Muscle layer of duodenum (tissue), 2 donors: ENCODE measurements around the gene C12orf76.
A peak's percentile ranks its signal among the peaks of the same experiment; 100 is the strongest.
"Not testable (repeated sequence)": the region's sequence is repeated elsewhere in the genome, so short reads cannot be mapped to it uniquely, and the experiment has no call there.

Experiments used
- H3K27ac ChIP-seq: one replicate; pipeline ENCODE4 v1.7.0; 2013; ENCODE audit warnings: mild to moderate bottlenecking, low read length
- H3K27me3 ChIP-seq: one replicate; pipeline ENCODE4 v1.7.0; 2013; ENCODE audit warnings: low read depth, mild to moderate bottlenecking, control low read depth, low read length
- H3K36me3 ChIP-seq, 2 donors: one replicate each; pipeline ENCODE4 v1.7.0; 2013; ENCODE audit warnings: low read length in 2 of 2, control low read depth in 1 of 2, mild to moderate bottlenecking in 1 of 2; ENCODE audit not compliant: insufficient read depth in 2 of 2, control insufficient read depth in 1 of 2
- H3K4me1 ChIP-seq, 2 donors: one replicate each; pipeline ENCODE4 v1.7.0; 2013; ENCODE audit warnings: low read length in 2 of 2, mild to moderate bottlenecking in 2 of 2, control low read depth in 1 of 2, moderate library complexity in 1 of 2; ENCODE audit not compliant: insufficient read depth in 2 of 2, control insufficient read depth in 1 of 2
- H3K4me3 ChIP-seq, 2 donors: one replicate each; pipeline ENCODE4 v1.7.0; 2013; ENCODE audit warnings: low read length in 2 of 2, low read depth in 1 of 2, mild to moderate bottlenecking in 1 of 2
- H3K9me3 ChIP-seq, 2 donors: one replicate each; pipeline ENCODE4 v1.7.0; 2013; ENCODE audit warnings: low read length in 2 of 2, control low read depth in 1 of 2, mild to moderate bottlenecking in 1 of 2; ENCODE audit not compliant: control insufficient read depth in 1 of 2
- donor health status: healthy.

The C12orf76 gene

DNA sequence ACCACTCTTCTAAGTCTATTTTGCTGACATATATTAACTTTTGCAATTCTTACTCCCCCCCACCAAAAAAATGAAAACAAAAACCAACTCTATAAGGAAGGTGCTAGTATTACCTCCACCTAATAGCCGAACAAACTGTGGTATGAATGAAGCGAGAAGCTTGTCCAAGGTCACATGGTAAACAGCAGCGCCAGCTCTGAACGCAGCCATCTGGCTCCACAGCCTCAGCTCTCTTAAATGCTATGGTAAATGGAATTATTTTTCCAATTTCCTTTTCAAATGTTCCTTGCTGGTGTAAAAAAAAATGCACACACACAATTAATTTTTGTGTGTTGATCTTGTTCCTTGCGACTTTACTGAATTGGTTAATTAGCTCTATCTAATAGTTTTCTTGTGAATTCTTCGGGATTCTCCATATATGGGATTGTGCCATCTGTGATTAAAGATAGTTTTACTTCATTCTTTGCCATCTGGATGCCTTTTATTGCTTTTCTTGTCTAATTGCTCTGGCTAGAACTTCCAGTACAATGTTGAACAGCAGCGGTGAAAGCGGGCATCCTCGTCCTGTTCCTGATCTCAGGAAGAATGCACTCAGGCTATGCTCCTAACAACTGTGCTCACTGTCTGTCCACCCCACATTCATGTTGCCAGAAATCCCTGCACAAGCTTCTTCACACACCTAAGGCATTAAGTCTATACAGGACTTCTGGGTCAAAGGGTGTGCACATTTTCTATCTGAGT lies 10.7 kb upstream of the C12orf76 start:
- no peaks in the 10 kb centered on the region for H3K9me3 ChIP-seq
- H3K27ac ChIP-seq = no peak overlapping the region
- no peaks in the 10 kb centered on the region for H3K36me3 ChIP-seq
- no peaks in the 10 kb centered on the region for H3K4me1 ChIP-seq
- H3K4me3 ChIP-seq = no peak overlapping the region
- H3K27me3 ChIP-seq = no peaks in the 10 kb centered on the region

- H3K4me3 ChIP-seq, H3K9me3 ChIP-seq, H3K27ac ChIP-seq, H3K27me3 ChIP-seq, H3K36me3 ChIP-seq, H3K4me1 ChIP-seq: not testable (repeated sequence)
Measured at GRCh38 chr12:110056643-110057042, 8.3 kb upstream of the C12orf76 start.

DNA sequence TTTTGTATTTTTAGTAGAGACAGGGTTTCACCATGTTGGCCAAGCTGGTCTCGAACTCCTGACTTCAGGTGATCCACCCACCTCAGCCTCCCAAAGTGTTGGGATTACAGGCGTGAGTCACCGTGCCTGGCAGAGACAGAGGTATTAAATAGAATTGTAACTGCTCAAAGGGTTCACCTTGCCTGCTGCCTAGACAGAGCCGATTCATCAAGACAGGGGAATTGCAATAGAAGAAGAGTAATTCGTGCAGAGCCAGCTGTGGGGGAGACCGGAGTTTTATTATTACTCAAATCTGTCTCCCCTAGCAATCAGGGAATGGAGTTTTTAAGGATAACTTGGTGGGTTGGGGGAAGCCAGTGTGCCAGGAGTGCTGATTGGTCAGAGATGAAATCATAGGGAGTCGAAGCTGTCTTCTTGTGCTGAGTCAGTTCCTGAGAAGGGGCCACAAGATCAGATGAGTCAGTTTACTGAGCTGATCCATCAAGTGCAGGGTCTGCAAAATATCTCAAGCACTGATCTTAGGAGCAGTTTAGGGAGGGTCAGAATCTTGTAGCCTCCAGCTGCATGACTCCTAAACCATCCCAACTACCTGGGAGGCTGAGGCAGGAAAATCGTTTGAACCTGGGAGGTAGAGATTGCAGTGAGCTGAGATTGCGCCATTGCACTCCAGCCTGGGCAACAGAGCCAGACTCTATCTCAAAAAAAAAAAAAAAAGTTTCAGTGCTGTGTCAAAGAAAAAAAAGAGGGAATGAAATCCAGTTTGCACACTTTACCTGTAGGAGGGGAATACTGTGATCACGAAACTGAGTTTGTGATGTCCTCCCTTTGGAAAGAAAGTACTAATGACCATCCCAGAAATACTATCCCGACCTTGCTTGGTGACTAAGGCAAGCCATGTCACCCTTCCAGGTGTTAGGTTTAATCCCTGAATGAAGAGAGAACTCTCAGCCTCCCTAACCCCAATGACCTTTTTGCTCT lies 7.3 kb upstream of the C12orf76 start:
- not testable (repeated sequence) for H3K9me3 ChIP-seq, H3K27me3 ChIP-seq, H3K27ac ChIP-seq, H3K36me3 ChIP-seq, H3K4me1 ChIP-seq, H3K4me3 ChIP-seq

- Histone ChIP-seq H3K9me3 (no peaks in the 10 kb centered on the region), H3K4me3 (no peak overlapping the region), H3K36me3 (no peaks in the 10 kb centered on the region), H3K4me1 (peaks cover 0 to 25% of the 10 kb centered on the region in 2 donors), H3K27ac (no peak overlapping the region), H3K27me3 (no peaks in the 10 kb centered on the region)
Measured at GRCh38 chr12:110050927-110051326, 2.6 kb upstream of the C12orf76 start.

- not testable (repeated sequence) for H3K27me3 ChIP-seq, H3K4me3 ChIP-seq, H3K36me3 ChIP-seq, H3K27ac ChIP-seq, H3K9me3 ChIP-seq
- H3K4me1 ChIP-seq = peaks cover 0 to 25% of the 10 kb centered on the region in 2 donors
Measured at GRCh38 chr12:110049666-110050065, 1.3 kb upstream of the C12orf76 start.

DNA sequence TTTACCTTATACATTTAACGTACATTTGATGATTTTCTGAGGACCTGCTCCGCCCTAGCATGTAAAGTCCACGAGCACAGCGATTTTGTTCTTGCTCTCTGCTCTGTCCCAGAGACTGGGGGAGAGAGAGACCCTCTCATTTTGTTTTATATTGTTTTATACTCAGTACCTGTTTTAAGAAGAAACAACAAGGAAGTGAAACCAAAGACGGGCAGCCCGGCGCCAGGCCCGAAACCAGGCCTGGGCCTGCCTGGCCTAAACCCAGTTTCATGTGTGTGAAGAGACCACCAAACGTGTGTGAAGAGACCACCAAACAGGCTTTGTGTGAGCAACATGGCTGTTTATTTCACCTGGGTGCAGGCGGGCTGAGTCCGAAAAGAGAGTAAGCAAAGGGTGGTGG lies 712 bp upstream of the C12orf76 start:
- H3K27me3 ChIP-seq, H3K9me3 ChIP-seq, H3K36me3 ChIP-seq: not testable (repeated sequence)
- peak overlapping the region; percentile 90 to 98 for H3K4me3 ChIP-seq
- peaks cover 0 to 25% of the 10 kb centered on the region in 2 donors for H3K4me1 ChIP-seq
- peak overlapping the region; percentile 90 for H3K27ac ChIP-seq

DNA sequence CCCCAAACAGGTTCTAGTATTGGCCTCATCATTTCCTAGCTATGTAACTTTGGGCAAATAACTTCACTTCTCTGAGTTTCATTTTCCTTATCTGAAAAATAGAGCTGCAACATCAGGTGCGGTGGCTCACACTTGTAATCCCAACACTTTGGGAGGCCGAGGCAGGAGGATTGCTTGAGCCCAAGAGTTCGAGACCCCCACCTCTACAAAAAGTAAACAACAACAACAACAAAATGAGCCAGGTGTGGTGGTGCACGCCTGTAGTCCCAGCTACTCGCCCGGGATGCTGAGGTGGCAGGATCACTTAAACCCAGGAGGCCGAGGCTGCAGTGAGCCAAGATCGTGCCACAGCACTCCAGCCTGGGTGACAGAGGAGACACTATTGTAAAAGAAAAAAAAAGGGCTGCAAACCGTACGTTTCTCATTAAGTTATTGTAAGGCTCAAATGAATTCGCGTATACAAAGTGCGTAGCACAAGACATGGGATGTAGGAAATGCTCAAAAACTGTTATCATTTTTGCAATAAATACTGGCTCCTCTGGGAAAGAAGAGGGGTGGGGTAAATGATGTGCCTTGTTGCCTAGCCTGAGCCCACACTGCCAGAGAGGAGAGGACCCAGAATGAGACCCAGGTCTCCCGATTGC lies 903 bp downstream of the C12orf76 start:
- peak overlapping the region; percentile 90 to 98 for H3K4me3 ChIP-seq
- peak overlapping the region; percentile 90 for H3K27ac ChIP-seq
- H3K27me3 ChIP-seq = no peaks in the 10 kb centered on the region
- peaks cover 0 to 25% of the 10 kb centered on the region in 2 donors for H3K4me1 ChIP-seq
- H3K36me3 ChIP-seq = peaks cover under 1 to 5% of the 10 kb centered on the region in 2 donors
- H3K9me3 ChIP-seq = no peaks in the 10 kb centered on the region

DNA sequence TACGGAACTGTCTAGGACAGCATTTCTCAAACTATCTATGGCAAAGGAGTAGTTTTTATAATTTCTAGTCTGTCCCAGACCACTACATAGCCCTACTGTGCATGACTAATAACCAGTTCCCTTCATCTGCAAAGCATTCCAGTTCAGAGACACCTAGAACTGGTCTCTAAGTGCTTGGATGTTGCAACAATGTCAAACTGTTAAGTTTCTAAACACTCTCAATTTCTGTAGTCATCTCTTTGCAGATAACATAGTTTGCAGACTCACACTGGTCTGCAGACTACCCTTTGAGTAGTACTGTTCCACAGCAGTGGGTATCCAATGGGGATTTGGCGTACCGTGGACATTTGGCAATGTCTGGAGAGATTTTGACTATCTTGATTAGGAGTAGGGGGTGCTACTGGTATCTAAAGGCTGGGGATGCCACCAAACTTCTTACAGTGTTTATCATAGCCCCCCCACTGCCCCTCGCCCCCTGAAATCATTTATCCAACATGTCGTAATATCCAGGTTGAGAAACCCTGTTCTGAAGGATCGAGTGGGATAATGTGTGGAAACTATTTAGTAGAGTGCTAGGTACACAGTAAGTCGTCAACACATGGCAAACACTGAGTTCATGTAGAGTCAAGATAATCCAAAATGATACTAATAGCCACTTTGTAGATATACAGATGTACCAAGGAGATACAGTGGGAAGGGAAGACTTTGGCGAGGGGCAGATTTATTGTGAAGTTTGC lies 1.7 kb downstream of the C12orf76 start:
- Histone ChIP-seq H3K27ac (no peak overlapping the region), H3K4me3 (peak overlapping the region in 1 of 2 donors; percentile 98), H3K4me1 (peaks cover 0 to 25% of the 10 kb centered on the region in 2 donors), H3K36me3 (peaks cover 9 to 13% of the 10 kb centered on the region in 2 donors), H3K9me3 (no peaks in the 10 kb centered on the region), H3K27me3 (no peaks in the 10 kb centered on the region)

DNA sequence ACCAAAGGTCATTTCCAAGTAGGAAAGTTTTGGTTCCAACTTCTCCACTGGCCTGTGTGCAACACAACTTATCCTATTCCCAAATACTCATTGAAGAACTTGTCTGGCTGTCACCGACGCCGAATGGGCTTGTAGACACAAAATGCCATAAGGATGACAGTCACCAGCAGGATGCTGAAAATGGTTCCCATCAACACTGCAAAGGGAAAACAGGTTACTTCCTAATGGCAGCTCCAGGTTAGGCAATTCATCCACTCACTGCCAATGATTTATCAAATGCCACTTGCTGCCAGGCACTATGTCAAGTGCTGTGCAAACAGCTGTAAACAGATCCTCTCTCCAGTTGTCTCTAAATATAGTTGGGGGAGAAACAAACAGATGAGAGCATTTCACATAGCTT lies 6.1 kb downstream of the C12orf76 start:
- peaks cover 25 to 29% of the 10 kb centered on the region in 2 donors for H3K36me3 ChIP-seq
- H3K9me3 ChIP-seq = no peaks in the 10 kb centered on the region
- H3K4me3 ChIP-seq = no peak overlapping the region
- no peak overlapping the region for H3K27ac ChIP-seq
- H3K4me1 ChIP-seq = peaks cover 0 to 11% of the 10 kb centered on the region in 2 donors
- H3K27me3 ChIP-seq = no peaks in the 10 kb centered on the region

DNA sequence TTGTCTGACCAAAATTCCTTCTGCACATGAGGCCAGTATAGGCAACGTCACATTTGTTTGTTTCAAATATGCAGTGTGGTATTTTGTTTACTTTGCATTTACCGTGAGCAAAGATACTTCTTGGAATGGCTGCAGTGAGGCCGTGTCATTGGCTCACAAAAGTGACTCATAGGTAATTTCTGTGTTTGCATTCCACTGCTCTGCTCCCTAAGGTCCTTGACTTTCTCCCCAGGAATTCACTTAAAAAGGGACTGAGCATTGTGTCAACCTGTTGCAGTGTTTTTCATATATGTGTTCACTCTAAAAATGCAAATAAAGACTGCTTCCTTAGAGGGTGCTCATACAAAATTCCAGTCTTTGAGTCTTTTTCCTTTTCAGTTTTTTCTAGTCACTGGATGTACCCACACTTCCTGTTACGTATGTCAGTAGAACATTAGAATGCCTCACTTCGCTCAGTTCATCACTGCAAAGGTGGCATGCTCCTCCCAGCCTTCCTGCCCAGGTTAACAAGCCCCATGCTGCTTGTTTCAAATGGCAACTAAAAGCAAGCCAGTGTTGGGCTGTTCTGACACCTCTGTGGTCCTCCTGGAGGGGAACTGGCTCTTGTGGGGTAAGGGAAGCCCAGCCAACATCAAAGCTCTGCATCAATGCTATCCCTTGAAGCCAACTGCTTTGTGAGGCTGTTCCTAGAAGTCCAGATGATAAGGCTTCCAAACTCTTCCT lies 9.1 kb downstream of the C12orf76 start:
- Histone ChIP-seq H3K27ac (peak overlapping the region; percentile 58), H3K4me3 (no peak overlapping the region), H3K27me3 (no peaks in the 10 kb centered on the region), H3K9me3 (no peaks in the 10 kb centered on the region), H3K4me1 (no peaks in the 10 kb centered on the region), H3K36me3 (peaks cover 42 to 45% of the 10 kb centered on the region in 2 donors)
